Measurements from ENCODE around the gene CRYBB1.

DNA sequence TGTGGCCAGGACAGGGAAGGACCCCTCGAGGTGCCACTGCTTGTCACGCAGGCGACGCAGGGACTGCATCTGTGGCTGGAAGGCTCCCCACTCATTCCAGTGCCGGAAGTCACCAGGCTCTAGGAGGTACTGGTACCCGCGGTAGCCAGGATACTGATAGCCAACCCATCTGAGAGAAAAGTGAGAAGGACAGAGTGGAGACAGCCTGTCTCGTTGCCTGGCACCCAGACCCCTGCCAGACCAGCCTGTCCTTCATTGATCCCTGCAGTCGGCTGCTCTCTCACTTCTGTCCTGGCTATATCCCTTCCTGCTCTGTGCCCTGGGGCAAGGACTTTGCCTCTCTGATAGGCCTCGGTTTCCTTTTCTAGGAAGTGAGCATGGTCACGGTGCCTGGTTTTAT lies 18.3 kb downstream of the CRYBB1 start:
- TF ChIP-seq, protein P1, sequence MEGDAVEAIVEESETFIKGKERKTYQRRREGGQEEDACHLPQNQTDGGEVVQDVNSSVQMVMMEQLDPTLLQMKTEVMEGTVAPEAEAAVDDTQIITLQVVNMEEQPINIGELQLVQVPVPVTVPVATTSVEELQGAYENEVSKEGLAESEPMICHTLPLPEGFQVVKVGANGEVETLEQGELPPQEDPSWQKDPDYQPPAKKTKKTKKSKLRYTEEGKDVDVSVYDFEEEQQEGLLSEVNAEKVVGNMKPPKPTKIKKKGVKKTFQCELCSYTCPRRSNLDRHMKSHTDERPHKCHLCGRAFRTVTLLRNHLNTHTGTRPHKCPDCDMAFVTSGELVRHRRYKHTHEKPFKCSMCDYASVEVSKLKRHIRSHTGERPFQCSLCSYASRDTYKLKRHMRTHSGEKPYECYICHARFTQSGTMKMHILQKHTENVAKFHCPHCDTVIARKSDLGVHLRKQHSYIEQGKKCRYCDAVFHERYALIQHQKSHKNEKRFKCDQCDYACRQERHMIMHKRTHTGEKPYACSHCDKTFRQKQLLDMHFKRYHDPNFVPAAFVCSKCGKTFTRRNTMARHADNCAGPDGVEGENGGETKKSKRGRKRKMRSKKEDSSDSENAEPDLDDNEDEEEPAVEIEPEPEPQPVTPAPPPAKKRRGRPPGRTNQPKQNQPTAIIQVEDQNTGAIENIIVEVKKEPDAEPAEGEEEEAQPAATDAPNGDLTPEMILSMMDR (IDR thresholded peaks at IDR 0.05; ENCODE audit: poor library complexity), result no peak
- TF ChIP-seq EZH2 (IDR thresholded peaks at IDR 0.05; ENCODE audit: borderline replicate concordance) (no peak), EZH2phosphoT487 (IDR thresholded peaks at IDR 0.05; ENCODE audit: low read depth, severe bottlenecking, unreplicated experiment) (no peak)

All from hepatocyte (in vitro differentiated cells).